GM15510 (cell line): ENCODE measurements around the gene FARSB.

ENCODE experiments used
- POLR2A ChIP-seq: IDR thresholded peaks from 3 replicates; pipeline ENCODE4 v1.6.1; 2011; ENCODE audit warnings: borderline replicate concordance; ENCODE audit not compliant: insufficient read length; ENCODE audit errors: extremely low read depth

Gene FARSB

GRCh38 chr2:222554517-222554916 lies 101.4 kb downstream of the FARSB start:
- TF ChIP-seq POLR2A = no peak

- no peak for TF ChIP-seq POLR2A
Measured at GRCh38 chr2:222548992-222549391, 106.9 kb downstream of the FARSB start.

- TF ChIP-seq POLR2A = no peak
Measured at GRCh38 chr2:222547083-222547482, 108.8 kb downstream of the FARSB start.

- TF ChIP-seq POLR2A = no peak
Measured at GRCh38 chr2:222545823-222546795, 109.8 kb downstream of the FARSB start.

- TF ChIP-seq POLR2A = no peak
Measured at GRCh38 chr2:222544661-222545060, 111.2 kb downstream of the FARSB start.

- TF ChIP-seq POLR2A = no peak
Measured at GRCh38 chr2:222538535-222538934, 117.4 kb downstream of the FARSB start.

GRCh38 chr2:222535477-222535876 lies 120.4 kb downstream of the FARSB start:
- no peak for TF ChIP-seq POLR2A

GRCh38 chr2:222532315-222532714 lies 123.6 kb downstream of the FARSB start:
- TF ChIP-seq POLR2A = no peak

- no peak for TF ChIP-seq POLR2A
Measured at GRCh38 chr2:222526480-222527277, 129.2 kb downstream of the FARSB start.

GRCh38 chr2:222525811-222526210 lies 130.1 kb downstream of the FARSB start:
- TF ChIP-seq POLR2A = no peak

GRCh38 chr2:222523783-222524544 lies 131.9 kb downstream of the FARSB start:
- TF ChIP-seq POLR2A = no peak

- no peak for TF ChIP-seq POLR2A
Measured at GRCh38 chr2:222522082-222522481, 133.8 kb downstream of the FARSB start.

GRCh38 chr2:222521099-222521498 lies 134.8 kb downstream of the FARSB start:
- no peak for TF ChIP-seq POLR2A
